Neural cell (in vitro differentiated cells): ENCODE measurements around the gene PACS1. TPM values are rescaled to one million over a fixed set of nuclear protein-coding genes. Genes with fewer than 3 reads are reported as not detected.

ENCODE experiments used
- H2AFZ ChIP-seq: fragments of 200-600, 300-800 bp; sonication (generic), shearing (Covaris generic); 2 replicates; pipeline ENCODE4 v1.6.0; 2014; ENCODE audit warnings: low read depth, mild to moderate bottlenecking, antibody characterized with exemption, low read length, moderate library complexity
- H3F3A ChIP-seq: fragments of 200-600 bp; shearing (Covaris generic); 2 replicates; pipeline ENCODE4 v1.6.1; 2016; ENCODE audit warnings: mild to moderate bottlenecking, moderate library complexity, mixed read lengths, antibody characterized with exemption, low read length; ENCODE audit not compliant: insufficient read depth, poor library complexity, severe bottlenecking
- H3K27ac ChIP-seq: fragments of 200-600, 300-800 bp; sonication (generic), shearing (Covaris generic); 2 replicates; pipeline ENCODE4 v1.5.1; 2014; ENCODE audit warnings: mild to moderate bottlenecking, low read length, moderate library complexity
- H3K27me3 ChIP-seq: fragments of 300-800, 200-600 bp; sonication (generic), shearing (Covaris generic); 2 replicates; pipeline ENCODE4 v1.6.0; 2014; ENCODE audit warnings: mild to moderate bottlenecking, low read depth, low read length, moderate library complexity; ENCODE audit not compliant: insufficient read depth
- H3K36me3 ChIP-seq: fragments of 300-800, 200-600 bp; sonication (generic), shearing (Covaris generic); 2 replicates; pipeline ENCODE4 v1.5.1; 2014; ENCODE audit warnings: mild to moderate bottlenecking, antibody characterized with exemption, low read length, moderate library complexity; ENCODE audit not compliant: insufficient read depth
- H3K4me2 ChIP-seq: fragments of 300-800, 200-600 bp; sonication (generic), shearing (Covaris generic); 2 replicates; pipeline ENCODE4 v1.6.0; 2014; ENCODE audit warnings: mild to moderate bottlenecking, low read length
- H3K4me3 ChIP-seq: fragments of 300-800, 200-600 bp; sonication (generic), shearing (Covaris generic); 2 replicates; pipeline ENCODE4 v1.5.1; 2014; ENCODE audit warnings: mild to moderate bottlenecking, low read length, moderate library complexity
- H3K79me2 ChIP-seq: fragments of 200-600 bp; shearing (Covaris generic); replicated peaks from 2 replicates; pipeline ENCODE4 v1.6.0; 2014; ENCODE audit warnings: mild to moderate bottlenecking, low read length, moderate library complexity; ENCODE audit not compliant: insufficient read depth
- H3K9ac ChIP-seq: fragments of 300-800, 200-600 bp; sonication (generic), shearing (Covaris generic); 2 replicates; pipeline ENCODE4 v1.6.1; 2016; ENCODE audit warnings: mild to moderate bottlenecking, low read length, mixed read lengths
- H3K9me2 ChIP-seq: fragments of 200-600 bp; shearing (Covaris generic); 2 replicates; pipeline ENCODE4 v1.6.1; 2016; ENCODE audit warnings: mild to moderate bottlenecking, low read length, mixed read lengths; ENCODE audit not compliant: insufficient read depth
- H3K9me3 ChIP-seq: fragments of 200-600, 300-800 bp; sonication (generic), shearing (Covaris generic); 2 replicates; pipeline ENCODE4 v1.6.1; 2016; ENCODE audit warnings: mild to moderate bottlenecking, mixed run types, low read length, moderate library complexity, mixed read lengths
- H4K20me1 ChIP-seq: fragments of 200-600 bp; shearing (Covaris generic); 2 replicates; pipeline ENCODE4 v1.6.1; 2016; ENCODE audit warnings: mild to moderate bottlenecking, mixed run types; ENCODE audit not compliant: insufficient read depth
- EP300 ChIP-seq: fragments of 450-650 bp; conservative IDR thresholded peaks from 2 replicates; pipeline ENCODE4 v1.6.1; 2014; ENCODE audit warnings: antibody characterized with exemption, mild to moderate bottlenecking, moderate library complexity; ENCODE audit not compliant: poor library complexity, severe bottlenecking
- EZH2 ChIP-seq: fragments of 200-600, 300-800 bp; shearing (Covaris generic), sonication (generic); IDR thresholded peaks from 2 replicates; pipeline ENCODE4 v1.6.1; 2014; ENCODE audit warnings: antibody characterized with exemption, low read length, borderline replicate concordance, mild to moderate bottlenecking; ENCODE audit not compliant: insufficient read depth, poor library complexity, severe bottlenecking
- MXI1 ChIP-seq: fragments of 450-650 bp; conservative IDR thresholded peaks from 2 replicates; pipeline ENCODE4 v1.6.1; 2014; ENCODE audit warnings: antibody characterized with exemption, mild to moderate bottlenecking; ENCODE audit not compliant: poor library complexity, severe bottlenecking
- POLR2AphosphoS5 ChIP-seq: IDR thresholded peaks from 2 replicates; pipeline ENCODE4 v1.6.1; 2012
- RAD21 ChIP-seq: fragments of 450-650 bp; conservative IDR thresholded peaks from 2 replicates; pipeline ENCODE4 v1.6.1; 2014; ENCODE audit warnings: antibody characterized with exemption, mild to moderate bottlenecking, moderate library complexity
- SMC3 ChIP-seq: fragments of 450-650 bp; conservative IDR thresholded peaks from 2 replicates; pipeline ENCODE4 v1.6.1; 2014; ENCODE audit warnings: antibody characterized with exemption, mild to moderate bottlenecking, moderate library complexity; ENCODE audit not compliant: poor library complexity
- TAF1 ChIP-seq: IDR thresholded peaks from 2 replicates; pipeline ENCODE4 v1.6.1; 2012; ENCODE audit warnings: low read depth
- polyA plus RNA-seq: library from polyadenylated mRNA; depleted of rRNA; stranded (reverse); fragments of >200 nt; gene quantifications from 2 replicates; pipeline ENCODE4 v1.2.3, GENCODE V29; 2014
- TF ChIP-seq, protein P1 (sequence below): IDR thresholded peaks from 2 replicates; pipeline ENCODE4 v1.6.1; 2012; ENCODE audit warnings: borderline replicate concordance
- TF ChIP-seq, protein P2 (sequence below): fragments of 450-650 bp; IDR thresholded peaks from 2 replicates; pipeline ENCODE4 v1.5.1; 2014; ENCODE audit warnings: antibody characterized with exemption, mild to moderate bottlenecking, moderate library complexity; ENCODE audit not compliant: poor library complexity, severe bottlenecking

PACS1 gene
- polyA plus RNA-seq, 1 donor from 2014 or later = 14.4 TPM

DNA sequence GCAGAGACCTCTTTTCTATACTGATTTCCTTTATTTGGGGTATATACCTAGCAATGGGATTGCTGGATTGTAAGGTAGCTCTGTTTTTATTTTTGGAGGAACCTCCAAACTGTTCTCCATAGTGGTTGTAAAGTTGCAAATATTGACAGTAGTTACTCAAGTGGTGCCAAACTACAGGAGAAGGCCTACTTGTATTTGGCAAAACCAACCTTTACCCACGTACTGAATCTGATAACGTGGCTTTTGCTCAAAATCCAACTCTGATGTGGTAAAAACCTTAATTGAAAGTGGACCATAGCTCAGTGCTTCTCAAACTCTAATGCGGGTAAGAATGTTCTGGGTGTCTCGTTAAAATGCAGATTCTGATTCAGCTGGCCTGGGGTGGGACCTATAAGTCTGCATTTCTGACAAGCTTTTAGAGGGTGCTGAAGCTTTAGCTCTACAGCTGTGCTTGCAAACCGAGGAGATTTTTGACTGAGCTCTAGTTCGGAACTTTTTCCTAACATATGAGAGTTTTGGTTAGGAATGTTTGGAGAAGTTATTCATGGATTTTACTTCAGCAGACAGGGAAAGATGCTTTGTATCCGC lies 69.8 kb downstream of the PACS1 start:
- no peak overlapping the region for H3K27ac ChIP-seq
- no peaks in the 10 kb centered on the region for H3K36me3 ChIP-seq
- H3K9me3 ChIP-seq = no peaks in the 10 kb centered on the region
- no peak overlapping the region for H3K9ac ChIP-seq
- H3K9me2 ChIP-seq = no peaks in the 10 kb centered on the region
- no peaks in the 10 kb centered on the region for H4K20me1 ChIP-seq
- H3F3A ChIP-seq = no peaks in the 10 kb centered on the region
- no peaks in the 10 kb centered on the region for H3K79me2 ChIP-seq
- no peak overlapping the region for H3K4me2 ChIP-seq
- no peaks in the 10 kb centered on the region for H3K27me3 ChIP-seq
- TF ChIP-seq POLR2AphosphoS5 (no peak), RAD21 (no peak), SMC3 (no peak), TAF1 (no peak), EZH2 (no peak), MXI1 (no peak), EP300 (no peak)
- TF ChIP-seq, protein P1, sequence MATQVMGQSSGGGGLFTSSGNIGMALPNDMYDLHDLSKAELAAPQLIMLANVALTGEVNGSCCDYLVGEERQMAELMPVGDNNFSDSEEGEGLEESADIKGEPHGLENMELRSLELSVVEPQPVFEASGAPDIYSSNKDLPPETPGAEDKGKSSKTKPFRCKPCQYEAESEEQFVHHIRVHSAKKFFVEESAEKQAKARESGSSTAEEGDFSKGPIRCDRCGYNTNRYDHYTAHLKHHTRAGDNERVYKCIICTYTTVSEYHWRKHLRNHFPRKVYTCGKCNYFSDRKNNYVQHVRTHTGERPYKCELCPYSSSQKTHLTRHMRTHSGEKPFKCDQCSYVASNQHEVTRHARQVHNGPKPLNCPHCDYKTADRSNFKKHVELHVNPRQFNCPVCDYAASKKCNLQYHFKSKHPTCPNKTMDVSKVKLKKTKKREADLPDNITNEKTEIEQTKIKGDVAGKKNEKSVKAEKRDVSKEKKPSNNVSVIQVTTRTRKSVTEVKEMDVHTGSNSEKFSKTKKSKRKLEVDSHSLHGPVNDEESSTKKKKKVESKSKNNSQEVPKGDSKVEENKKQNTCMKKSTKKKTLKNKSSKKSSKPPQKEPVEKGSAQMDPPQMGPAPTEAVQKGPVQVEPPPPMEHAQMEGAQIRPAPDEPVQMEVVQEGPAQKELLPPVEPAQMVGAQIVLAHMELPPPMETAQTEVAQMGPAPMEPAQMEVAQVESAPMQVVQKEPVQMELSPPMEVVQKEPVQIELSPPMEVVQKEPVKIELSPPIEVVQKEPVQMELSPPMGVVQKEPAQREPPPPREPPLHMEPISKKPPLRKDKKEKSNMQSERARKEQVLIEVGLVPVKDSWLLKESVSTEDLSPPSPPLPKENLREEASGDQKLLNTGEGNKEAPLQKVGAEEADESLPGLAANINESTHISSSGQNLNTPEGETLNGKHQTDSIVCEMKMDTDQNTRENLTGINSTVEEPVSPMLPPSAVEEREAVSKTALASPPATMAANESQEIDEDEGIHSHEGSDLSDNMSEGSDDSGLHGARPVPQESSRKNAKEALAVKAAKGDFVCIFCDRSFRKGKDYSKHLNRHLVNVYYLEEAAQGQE = no peak
- TF ChIP-seq, protein P2, sequence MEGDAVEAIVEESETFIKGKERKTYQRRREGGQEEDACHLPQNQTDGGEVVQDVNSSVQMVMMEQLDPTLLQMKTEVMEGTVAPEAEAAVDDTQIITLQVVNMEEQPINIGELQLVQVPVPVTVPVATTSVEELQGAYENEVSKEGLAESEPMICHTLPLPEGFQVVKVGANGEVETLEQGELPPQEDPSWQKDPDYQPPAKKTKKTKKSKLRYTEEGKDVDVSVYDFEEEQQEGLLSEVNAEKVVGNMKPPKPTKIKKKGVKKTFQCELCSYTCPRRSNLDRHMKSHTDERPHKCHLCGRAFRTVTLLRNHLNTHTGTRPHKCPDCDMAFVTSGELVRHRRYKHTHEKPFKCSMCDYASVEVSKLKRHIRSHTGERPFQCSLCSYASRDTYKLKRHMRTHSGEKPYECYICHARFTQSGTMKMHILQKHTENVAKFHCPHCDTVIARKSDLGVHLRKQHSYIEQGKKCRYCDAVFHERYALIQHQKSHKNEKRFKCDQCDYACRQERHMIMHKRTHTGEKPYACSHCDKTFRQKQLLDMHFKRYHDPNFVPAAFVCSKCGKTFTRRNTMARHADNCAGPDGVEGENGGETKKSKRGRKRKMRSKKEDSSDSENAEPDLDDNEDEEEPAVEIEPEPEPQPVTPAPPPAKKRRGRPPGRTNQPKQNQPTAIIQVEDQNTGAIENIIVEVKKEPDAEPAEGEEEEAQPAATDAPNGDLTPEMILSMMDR = no peak
- no peak overlapping the region for H3K4me3 ChIP-seq
- no peak overlapping the region for H2AFZ ChIP-seq

DNA sequence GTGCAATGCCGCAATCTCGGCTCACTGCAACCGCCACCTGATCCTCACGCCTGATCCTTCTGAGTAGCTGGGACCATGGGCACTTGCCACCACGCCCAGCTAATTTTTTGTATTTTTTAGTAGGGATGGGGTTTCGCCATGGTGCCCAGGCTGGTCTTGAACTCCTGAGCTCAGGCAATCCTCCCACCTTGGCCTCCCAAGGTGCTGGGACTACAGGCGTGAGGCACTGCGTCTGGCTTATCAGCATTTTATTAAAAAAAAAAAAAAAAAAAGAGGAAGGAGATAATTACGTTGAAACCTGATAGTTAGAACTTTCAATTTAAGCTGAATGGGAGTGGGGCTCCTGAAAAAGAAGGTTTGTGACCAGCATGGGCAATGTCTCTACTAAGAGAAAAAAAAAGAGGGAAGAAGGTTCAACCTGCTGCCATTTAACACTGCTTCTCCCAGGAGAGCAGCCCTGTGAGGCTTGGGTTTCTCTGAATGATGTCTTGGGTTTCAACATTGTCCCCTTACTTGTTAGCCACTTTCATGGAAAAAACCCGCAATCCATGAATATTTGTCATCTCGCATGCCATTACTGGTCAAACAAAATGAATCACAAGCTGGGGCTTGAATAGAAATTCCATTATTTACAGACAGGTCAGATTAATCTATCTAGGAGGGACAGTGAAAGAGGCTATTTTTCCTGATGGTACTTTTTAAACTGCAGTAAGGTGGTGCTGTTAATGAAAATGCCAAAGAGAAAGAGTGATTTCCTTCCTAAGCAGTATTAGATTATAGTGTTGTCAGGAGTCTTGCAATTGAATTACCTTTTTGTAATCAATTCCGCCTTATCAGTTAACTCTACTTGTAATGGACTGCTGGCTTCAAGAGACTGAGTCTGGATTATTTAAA lies 72.5 kb downstream of the PACS1 start:
- TF ChIP-seq TAF1 (no peak), SMC3 (no peak), EZH2 (no peak), EP300 (no peak)
- TF ChIP-seq, protein P2 = no peak
- TF ChIP-seq, protein P1 = no peak
- H3K4me2 ChIP-seq = no peak overlapping the region
- no peaks in the 10 kb centered on the region for H3K79me2 ChIP-seq

More for the DNA sequence above, 72.5 kb downstream of the PACS1 start:
- Histone ChIP-seq H3K4me3 (no peak overlapping the region), H2AFZ (no peak overlapping the region), H4K20me1 (no peaks in the 10 kb centered on the region), H3K9me3 (no peaks in the 10 kb centered on the region), H3K9me2 (no peaks in the 10 kb centered on the region), H3F3A (no peaks in the 10 kb centered on the region), H3K27ac (no peak overlapping the region), H3K9ac (no peak overlapping the region), H3K27me3 (no peaks in the 10 kb centered on the region), H3K36me3 (no peaks in the 10 kb centered on the region)
